A673 (cell line): ENCODE measurements around the gene IL4. TPM values are rescaled to one million over a fixed set of nuclear protein-coding genes. Genes with fewer than 3 reads are reported as not detected.
A peak's percentile ranks its signal among the peaks of the same experiment; 100 is the strongest.

Experiments
- BruUV-seq: library from RNA; stranded (reverse); fragments of 400-500 nt; replicated peaks from 2 replicates; lab custom pipeline; 2021; lab: Mats Ljungman, UMichigan
- CTCF ChIA-PET: fragments of 300-600 bp; sonication (Branson Sonifier 250); formaldehyde crosslinking; loops from one replicate; lab custom pipeline; 2022; ENCODE audit warnings: antibody characterized with exemption; lab: Charles Lee
- POLR2A ChIA-PET: fragments of 300-600 bp; sonication (Branson Sonifier 250); formaldehyde crosslinking; loops from one replicate; lab custom pipeline; 2022; ENCODE audit warnings: antibody characterized with exemption; ENCODE audit not compliant: low non-redundant PET; lab: Charles Lee
- DNase-seq: peaks from one replicate; pipeline ENCODE4 v3.0.0-alpha.2; 2015; ENCODE audit warnings: low spot score
- H3K27ac ChIP-seq: fragments of 200-600 bp; sonication (generic); 2 replicates; pipeline ENCODE4 v1.5.1; 2016; ENCODE audit warnings: mixed run types, low read depth, mild to moderate bottlenecking, mixed read lengths, antibody characterized with exemption, low read length; ENCODE audit not compliant: poor library complexity, severe bottlenecking
- H3K27me3 ChIP-seq: fragments of 200-600 bp; sonication (generic); replicated peaks from 2 replicates; pipeline ENCODE4 v1.6.1; 2017; ENCODE audit warnings: mixed run types, low read depth, mild to moderate bottlenecking, mixed read lengths, antibody characterized with exemption, low read length; ENCODE audit not compliant: insufficient read depth, poor library complexity
- H3K36me3 ChIP-seq: fragments of 200-600 bp; sonication (generic); 2 replicates; pipeline ENCODE4 v1.6.1; 2016; ENCODE audit warnings: mixed run types, mild to moderate bottlenecking, mixed read lengths, antibody characterized with exemption, low read length; ENCODE audit not compliant: insufficient read depth, poor library complexity, severe bottlenecking
- H3K4me1 ChIP-seq: fragments of 200-600 bp; sonication (generic); 2 replicates; pipeline ENCODE4 v1.6.1; 2017; ENCODE audit warnings: mixed run types, mild to moderate bottlenecking, mixed read lengths, antibody characterized with exemption, low read length; ENCODE audit not compliant: insufficient read depth, poor library complexity, severe bottlenecking
- H3K4me3 ChIP-seq: fragments of 200-600 bp; sonication (generic); 2 replicates; pipeline ENCODE4 v1.5.1; 2016; ENCODE audit warnings: low read depth, mixed run types, mild to moderate bottlenecking, mixed read lengths, low read length; ENCODE audit not compliant: poor library complexity, severe bottlenecking
- H3K9me3 ChIP-seq: fragments of 200-600 bp; sonication (generic); 2 replicates; pipeline ENCODE4 v1.6.1; 2016; ENCODE audit warnings: mixed run types, low read depth, mild to moderate bottlenecking, mixed read lengths, antibody characterized with exemption, low read length; ENCODE audit not compliant: poor library complexity, severe bottlenecking
- EZH2 ChIP-seq: fragments of 200-600 bp; sonication (generic); IDR thresholded peaks from 2 replicates; pipeline ENCODE4 v1.6.1; 2017; ENCODE audit warnings: borderline replicate concordance, low read depth, mild to moderate bottlenecking, mixed read lengths, antibody characterized with exemption, low read length; ENCODE audit not compliant: poor library complexity, severe bottlenecking
- intact Hi-C: fragments of 100-400 bp; cut with micrococcal nuclease; formaldehyde crosslinking; loops from one replicate; pipeline ENCODE4 v1.10.0; 2022; ENCODE audit not compliant: unreplicated experiment
- total RNA-seq: library from RNA; stranded (reverse); gene quantifications from 2 replicates; pipeline ENCODE4 v1.2.3, GENCODE V29; 2021
- TF ChIP-seq, protein P1 (sequence below): fragments of 300-800, 200-600 bp; sonication (generic); conservative IDR thresholded peaks from 2 replicates; pipeline ENCODE4 v1.5.1; 2017; ENCODE audit warnings: low read depth, mild to moderate bottlenecking, antibody characterized with exemption, low read length, moderate library complexity, mixed read lengths

Gene IL4
- total RNA-seq, 1 experiment from 2014 or later = not detected

DNA sequence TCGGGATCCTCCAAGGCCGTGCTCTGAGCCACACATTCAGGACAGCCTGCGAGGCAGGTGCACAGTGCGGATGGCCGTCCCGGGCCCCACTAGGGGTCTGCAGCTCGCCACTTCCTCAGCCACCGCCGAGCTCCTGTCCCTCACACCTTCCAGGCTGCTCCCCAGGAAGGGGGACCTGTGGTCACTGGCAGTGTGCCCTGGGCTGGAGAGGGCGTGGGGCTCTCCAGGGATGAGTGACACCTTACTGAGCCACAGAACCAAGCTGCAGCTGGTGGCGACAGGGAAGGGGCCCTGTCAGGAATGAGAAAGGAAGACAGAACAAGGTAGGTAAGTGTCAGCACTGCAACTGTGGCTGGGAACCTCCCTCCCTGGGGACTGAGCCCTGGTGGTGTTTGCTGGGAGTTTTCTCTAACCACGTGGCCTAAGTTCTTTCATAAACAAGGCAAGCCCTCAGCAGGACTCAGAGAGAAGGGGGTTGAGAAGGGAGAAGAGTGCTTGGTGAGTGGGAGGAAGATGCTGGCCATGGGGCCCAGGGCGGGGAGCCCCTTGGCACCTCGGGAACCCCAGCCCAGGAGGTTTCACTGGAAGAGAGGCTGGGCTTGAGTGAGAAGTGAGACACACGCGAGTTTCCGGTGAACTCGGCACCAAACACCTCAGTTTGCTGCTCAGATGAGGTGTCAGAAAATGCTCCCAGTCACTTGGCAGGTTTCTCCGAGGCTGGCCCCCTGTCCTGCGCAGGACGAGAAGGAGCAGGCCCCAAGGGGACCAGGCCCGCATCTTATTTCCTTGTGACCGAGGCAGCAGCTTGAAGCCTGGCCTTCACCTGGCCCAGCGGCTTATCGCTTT, 10.6 kb upstream of the IL4 start:
- Histone ChIP-seq H3K4me1 (peaks cover 6% of the 10 kb centered on the region), H3K4me3 (no peak overlapping the region), H3K36me3 (no peaks in the 10 kb centered on the region), H3K27ac (no peak overlapping the region), H3K27me3 (no peaks in the 10 kb centered on the region), H3K9me3 (no peaks in the 10 kb centered on the region)
- ChIA-PET POLR2A (no interaction called here), CTCF (no interaction called here)
- TF ChIP-seq, protein P1, sequence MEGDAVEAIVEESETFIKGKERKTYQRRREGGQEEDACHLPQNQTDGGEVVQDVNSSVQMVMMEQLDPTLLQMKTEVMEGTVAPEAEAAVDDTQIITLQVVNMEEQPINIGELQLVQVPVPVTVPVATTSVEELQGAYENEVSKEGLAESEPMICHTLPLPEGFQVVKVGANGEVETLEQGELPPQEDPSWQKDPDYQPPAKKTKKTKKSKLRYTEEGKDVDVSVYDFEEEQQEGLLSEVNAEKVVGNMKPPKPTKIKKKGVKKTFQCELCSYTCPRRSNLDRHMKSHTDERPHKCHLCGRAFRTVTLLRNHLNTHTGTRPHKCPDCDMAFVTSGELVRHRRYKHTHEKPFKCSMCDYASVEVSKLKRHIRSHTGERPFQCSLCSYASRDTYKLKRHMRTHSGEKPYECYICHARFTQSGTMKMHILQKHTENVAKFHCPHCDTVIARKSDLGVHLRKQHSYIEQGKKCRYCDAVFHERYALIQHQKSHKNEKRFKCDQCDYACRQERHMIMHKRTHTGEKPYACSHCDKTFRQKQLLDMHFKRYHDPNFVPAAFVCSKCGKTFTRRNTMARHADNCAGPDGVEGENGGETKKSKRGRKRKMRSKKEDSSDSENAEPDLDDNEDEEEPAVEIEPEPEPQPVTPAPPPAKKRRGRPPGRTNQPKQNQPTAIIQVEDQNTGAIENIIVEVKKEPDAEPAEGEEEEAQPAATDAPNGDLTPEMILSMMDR = no peak
- TF ChIP-seq EZH2 = no peak
- no TSS peak for BruUV-seq
- intact Hi-C loops = no loop called here
- DNase-seq = peak; percentile 54

DNA sequence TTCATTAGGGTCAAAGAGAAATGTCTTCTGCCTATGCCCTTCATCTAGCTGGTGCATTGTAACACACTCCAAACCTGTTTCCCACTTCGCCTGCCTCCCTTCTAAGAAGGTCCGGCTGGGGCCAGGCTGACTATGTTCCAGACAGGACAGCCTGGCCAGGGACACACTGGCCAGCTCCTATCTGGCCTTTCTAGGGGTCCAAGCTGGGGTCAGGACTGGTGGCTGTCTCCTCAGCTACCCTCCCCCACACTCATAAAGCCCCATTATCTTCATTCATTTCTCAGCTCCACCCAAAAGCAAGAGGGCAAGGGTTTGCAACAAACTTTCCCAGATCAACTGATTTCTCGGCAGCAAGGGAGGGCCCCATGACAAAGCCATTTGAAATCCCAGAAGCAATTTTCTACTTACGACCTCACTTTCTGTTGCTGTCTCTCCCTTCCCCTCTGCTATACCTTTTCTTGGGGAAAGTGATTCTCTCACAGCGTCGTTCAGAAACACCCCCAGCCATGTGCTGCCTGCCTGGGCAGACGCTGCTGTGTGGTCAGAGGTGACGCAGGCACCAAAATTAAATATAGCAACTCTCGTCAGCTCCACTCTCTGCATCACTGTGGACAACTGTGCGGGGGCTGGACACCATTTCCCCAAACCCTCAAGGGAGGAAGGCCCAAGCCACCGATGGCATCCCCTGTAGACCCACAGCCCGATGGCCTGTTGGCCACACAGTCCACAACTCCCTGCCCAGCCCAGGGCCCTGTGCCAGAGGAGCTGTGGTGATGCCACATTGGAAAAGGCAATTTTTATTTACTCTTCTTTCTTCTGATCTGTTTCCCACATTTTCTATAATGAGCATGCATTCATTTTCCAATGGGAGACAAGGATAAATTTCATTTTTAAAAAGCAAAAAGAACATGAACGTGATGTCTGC, 9.8 kb upstream of the IL4 start:
- intact Hi-C loops = no loop called here
- ChIA-PET POLR2A (no interaction called here), CTCF (no interaction called here)
- H3K9me3 ChIP-seq = no peaks in the 10 kb centered on the region
- H3K27ac ChIP-seq = no peak overlapping the region
- no peak overlapping the region for H3K4me3 ChIP-seq
- DNase-seq = no peak
- H3K4me1 ChIP-seq = peaks cover 6% of the 10 kb centered on the region
- no peak for TF ChIP-seq EZH2
- TF ChIP-seq, protein P1 = no peak
- H3K27me3 ChIP-seq = no peaks in the 10 kb centered on the region
- no peaks in the 10 kb centered on the region for H3K36me3 ChIP-seq
- no TSS peak for BruUV-seq

DNA sequence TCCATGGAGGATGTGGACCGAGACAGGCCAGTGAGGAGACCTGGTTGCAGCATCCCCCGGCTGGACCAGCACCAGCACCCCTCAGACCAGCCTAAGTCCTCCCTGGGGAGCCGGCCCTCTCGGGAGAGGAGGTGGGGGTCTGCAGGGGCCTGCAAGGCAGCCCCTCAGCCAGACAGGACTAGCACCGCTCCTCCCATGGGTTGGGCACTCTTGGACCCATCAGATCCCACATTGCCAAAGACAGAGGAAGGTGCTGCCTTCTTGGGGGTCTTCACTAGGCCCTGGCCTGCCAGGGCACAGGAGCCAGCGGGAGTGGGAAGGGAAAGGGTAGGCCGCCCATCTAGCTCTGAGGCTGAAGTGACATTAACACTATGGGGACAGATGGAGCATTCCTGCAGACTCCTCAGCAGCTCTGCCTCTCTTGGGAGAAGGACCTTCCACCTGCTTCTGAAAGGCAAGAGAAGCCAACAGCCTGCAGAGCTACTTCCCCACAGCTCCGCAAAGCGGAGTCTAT, 9.0 kb upstream of the IL4 start:
- BruUV-seq = no TSS peak
- no peak overlapping the region for H3K27ac ChIP-seq
- CTCF ChIA-PET = no interaction called here
- intact Hi-C loops = no loop called here
- no peak overlapping the region for H3K4me3 ChIP-seq
- H3K36me3 ChIP-seq = no peaks in the 10 kb centered on the region
- no peaks in the 10 kb centered on the region for H3K27me3 ChIP-seq
- TF ChIP-seq EZH2 = no peak
- TF ChIP-seq, protein P1 = no peak
- DNase-seq = no peak
- H3K9me3 ChIP-seq = no peaks in the 10 kb centered on the region
- peaks cover 6% of the 10 kb centered on the region for H3K4me1 ChIP-seq
- POLR2A ChIA-PET = no interaction called here
